ENCODE data around the gene CA10.

Gene CA10

DNA sequence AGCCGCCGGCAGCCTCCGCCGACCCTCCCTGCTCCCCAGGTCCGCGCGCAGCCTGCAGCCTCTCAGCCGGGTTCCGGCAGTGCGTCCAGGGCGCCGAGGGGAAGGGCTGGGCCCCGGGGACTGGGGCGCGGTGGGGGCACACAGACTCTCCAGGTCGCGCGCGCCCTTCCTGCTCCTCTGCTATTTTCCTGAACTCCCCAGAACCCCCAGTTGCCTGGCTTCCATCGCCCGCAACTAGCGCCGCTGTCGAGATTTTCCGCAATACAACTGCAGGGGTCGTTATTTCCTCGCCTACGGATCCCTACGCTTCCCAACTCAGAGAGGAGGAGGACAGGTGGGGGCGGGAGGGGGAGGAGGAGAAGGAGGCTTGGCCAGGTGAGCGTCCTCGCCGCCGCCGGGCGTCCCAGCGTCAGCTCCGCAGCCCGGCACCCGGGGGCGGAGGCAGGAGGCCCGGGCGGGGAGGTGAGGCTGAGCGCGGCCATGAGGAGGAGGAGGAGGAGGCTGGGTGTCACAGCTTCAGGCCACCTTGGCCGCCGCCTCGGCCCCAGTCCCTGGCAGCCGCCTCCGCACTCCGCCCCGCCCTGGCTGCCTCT, at the start of gene CA10:
TSS of gene CA10 (minus strand) at position 265 of the 593 bp plus-strand sequence.
- peak; percentile 47 for DNase-seq

DNA sequence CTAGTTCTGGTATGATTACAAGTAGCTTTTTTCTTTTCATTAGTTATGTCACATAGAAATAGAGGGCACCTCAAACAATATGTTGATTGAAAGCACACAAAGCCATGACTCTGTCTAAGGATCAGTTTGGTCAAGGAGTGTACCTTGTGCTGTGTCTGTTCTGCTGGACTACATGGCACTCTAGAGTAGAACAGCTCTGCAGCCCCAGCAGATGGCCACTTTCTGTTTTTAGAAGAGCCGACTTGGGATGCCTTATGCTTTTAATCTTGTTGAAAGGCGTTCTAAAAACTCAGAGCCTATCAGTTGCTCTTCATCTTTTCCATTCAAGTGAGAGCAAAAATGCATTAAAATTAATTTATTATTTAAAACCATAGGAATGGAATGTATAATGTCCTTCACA, 49.3 kb upstream of the CA10 start:
- no peak for DNase-seq

DNA sequence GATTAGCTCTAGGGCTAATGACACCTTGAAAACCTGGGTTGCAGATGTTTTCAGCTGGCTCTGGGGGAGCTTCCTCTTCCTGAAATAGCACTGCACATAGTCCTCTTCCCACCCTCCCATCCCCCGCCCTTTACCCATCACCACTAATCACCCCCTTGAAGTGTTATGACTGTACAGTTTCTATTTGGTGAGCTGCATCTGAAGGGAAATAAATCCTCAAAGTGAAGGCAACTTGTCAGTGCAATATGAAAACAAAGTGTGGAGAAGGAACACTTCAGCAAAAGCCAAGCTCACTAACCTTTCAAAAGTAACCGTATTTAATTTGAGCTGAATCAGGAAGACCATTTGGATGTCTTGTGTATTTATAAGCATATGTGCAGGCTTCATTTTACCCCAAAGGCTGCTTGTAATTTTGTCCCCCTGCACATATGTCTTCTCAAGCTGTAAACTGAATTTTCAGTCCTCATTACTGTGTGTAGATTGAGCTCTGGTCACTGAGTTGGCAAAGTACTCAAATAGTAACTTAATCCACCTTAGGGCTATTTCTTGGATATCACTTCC, 44.1 kb upstream of the CA10 start:
- no peak for DNase-seq

DNA sequence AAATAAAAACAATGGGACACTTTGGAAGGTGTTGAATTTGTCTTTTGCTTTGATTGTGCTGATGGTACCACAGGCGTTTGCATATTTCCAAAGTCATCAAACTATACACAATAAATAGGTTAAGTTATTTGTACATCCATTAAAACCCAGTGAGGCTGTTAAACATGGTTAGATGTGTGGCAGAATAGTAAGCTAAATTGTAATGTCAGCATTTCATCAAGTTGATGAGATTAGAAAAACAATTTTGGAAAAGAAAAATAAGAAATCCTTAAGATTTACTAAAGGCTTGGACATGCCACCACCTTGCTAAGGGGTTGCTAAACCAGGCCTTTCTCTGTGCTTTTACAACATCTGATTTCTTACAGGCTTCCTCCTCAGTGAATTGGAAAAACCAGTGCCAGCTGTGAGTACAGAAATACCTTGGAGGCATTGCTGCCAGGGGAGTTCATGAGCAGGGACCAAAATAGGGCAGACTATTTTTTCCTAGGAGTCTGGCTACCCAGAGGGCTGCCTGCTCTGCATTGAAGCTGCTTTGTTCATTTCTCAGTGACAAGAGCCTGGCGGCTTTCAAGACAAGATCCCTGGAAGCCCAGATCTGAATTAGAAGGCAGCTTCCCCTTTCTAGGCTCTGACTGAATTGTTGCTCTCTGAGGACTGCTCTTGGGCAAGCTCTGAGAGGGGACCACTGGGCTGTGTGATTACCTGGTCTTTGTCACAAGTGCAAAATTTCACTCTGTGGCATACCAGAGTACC, 43.4 kb upstream of the CA10 start:
- DNase-seq, result no peak

DNA sequence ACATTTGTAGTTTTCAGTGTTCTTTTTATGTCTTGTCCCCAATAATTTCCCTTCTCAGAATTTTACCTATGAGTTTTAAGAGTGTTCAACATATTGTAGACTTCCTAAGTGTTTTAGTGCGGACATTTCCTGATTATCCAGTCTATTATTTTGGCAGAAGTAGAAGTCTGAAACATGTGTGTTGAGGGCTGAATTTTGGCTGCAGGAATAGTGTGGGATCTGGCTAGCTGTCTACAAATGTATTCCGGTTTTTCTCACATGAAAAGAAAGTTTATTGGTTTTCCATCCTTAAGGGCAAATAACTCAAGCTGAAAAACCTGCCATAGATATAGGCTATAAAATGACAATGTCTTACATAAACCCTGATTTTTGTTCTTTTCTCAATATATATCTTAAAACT, 33.0 kb upstream of the CA10 start:
- no peak for DNase-seq

DNA sequence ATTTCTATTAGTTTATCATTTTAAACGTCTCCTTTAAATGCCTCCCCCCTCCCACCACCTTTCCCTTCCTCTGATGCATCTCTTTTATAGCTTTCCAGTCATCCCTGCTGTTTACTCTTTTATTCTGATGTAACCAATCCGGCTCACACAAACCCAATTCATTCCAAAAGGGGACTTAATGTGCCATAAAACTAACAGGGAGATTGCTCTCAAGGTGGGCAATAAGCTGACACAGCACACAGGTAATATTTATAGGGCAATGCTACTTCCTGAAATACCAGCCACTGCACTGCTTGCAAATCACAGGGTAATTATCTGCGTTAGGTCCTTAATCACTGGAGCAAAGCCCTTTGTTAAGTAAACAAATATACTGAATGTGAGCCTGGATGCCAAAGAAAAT, 23.3 kb upstream of the CA10 start:
- DNase-seq, result peak; percentile 1

DNA sequence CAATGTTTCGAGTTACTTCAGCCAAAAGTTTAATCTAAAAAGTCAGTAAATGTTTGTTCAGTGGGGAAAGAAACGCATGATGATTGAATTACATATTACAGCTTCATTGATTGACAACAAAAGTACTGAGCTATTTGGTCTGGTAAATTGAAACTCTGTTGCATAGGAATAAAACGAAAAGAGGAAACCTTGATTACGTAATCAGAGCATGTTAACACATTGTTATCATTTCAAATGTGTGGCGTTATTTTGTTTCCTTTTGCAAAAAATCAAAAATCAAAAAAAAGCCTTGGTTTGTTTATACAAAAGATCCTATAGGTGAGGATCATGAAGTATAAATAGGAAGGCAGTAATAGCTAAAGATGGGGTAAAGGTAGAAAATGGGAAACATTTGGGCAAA, 19.5 kb upstream of the CA10 start:
- no peak for DNase-seq

DNA sequence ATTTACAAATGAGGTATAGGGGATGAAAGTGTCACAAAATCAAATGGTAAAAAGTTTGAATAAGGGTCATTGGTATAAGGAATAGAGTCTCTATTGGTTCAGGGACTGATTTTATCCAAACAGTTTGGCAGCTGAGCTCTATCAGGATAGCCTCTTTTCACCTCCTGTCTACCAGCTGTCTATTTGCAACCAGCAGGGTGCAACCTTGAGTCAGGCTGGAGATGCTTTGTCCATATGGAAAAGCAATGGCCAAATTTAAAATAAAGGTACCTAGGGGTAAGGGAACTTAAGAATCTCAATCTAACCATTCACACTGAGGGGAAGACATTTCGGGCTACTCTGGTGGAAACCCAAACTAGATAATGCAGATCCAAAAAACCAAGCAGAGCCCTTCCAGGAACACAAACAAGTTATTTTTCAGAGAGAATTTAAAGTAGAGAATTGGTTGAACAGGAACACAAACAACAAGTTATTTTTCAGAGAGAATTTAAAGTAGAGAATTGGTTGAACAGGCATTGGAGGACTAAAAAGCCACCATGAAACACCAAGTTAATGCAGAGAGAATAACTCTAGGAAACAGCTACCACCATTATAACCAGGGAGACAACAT, 12.6 kb upstream of the CA10 start:
- peak; percentile 2 for DNase-seq

DNA sequence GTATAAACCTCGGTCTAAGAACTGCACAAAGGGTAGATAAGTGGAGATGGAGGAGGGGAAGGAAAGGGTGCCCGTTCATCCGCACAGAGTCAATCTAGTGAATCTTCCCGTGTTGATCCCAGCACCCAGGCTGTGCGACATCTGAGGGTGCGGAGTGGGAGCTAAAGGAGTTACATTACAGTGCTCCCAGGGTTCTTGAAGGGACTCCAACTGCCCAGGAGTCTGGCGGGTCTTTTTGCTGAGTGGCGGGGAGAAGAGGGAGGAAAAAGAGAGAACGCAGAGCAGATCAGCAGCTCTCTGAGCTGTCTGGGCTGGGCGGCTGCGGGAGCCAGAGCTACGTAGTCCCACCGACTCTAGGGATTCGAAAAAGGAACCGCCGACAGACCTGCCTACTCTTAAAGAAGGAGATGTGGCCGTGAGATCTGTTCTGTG, 1.6 kb upstream of the CA10 start:
- no peak for DNase-seq

DNA sequence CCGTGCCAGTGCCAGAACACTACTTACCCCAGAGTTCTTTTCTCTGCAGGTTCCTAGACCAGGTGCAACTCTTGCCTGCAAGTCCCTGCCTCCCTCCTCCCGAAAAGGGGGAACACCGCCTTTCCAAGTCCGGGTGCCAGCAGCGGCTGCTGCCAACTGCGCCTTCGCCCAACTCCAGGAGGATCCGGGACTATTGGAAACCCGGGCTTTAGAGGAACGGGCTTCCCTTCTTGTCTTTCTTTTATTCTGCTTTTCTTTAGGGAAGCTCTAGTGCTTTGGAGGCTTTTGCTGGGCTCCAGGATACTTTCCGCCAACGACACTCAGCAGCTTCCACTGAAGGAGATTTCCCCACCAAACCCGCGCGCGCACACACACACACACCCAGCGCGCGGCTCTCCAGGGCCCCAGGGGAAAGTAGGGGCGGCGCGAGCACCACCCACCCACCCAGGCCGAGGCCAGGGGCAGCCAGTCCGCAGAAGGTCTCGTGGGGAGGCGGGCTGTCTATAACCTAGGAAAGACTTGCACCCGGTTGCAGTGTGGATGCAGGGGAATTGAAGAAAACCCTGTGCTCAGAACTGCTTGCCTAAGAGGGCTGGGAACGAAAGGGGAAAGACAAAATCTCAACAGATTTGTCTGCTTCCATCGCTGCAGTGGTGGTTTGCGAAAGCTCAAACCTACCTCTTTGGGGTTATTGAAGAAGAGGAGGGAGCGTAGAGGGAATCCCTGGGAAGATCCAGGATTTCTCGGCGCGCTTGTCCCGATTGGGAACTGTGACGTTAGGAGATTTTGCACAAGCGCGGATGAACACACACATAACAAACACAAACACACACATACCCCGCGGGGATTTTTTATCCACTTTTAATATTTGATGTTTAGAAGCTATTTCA, 977 bp upstream of the CA10 start:
- DNase-seq, result no peak

DNA sequence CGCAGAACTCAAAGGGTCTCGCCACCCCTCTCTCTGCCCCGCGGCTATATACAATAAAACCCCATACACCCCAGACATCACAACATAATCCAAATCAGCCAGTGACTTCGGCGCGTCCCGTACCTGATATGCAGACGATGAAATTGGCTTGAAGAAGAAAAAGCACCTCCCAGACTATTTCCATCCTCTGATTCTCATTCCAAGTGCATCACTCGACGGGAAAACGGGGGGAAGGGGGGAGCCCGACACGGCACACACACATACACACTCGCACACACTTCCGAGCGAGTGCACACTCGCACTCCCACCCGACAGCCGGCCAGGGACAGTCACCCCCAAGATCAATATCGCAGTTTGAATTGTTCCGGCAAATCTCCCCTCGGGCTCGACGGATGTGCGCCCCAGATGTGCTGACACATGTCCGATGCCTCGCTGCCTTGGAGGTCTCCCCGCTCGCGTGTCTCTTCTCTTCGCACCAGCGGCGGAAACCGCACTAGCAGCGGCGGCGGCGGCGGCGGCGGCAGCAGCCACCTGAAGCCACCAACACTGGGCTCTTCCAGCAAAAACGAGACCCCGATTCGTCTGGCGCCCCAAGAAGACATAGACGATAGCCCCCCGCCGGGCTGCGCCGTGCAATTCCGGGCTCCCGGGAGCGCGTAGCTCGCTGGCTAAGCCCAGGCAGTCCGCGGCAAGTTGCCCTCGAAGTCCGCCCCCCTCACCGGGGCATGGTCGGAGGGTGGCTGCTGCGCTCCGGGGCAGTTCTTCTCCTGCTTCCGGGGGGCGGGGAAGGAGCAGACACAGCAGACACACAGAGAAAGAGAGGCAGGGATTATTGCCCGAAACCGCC, 688 bp downstream of the CA10 start:
- DNase-seq, result no peak

DNA sequence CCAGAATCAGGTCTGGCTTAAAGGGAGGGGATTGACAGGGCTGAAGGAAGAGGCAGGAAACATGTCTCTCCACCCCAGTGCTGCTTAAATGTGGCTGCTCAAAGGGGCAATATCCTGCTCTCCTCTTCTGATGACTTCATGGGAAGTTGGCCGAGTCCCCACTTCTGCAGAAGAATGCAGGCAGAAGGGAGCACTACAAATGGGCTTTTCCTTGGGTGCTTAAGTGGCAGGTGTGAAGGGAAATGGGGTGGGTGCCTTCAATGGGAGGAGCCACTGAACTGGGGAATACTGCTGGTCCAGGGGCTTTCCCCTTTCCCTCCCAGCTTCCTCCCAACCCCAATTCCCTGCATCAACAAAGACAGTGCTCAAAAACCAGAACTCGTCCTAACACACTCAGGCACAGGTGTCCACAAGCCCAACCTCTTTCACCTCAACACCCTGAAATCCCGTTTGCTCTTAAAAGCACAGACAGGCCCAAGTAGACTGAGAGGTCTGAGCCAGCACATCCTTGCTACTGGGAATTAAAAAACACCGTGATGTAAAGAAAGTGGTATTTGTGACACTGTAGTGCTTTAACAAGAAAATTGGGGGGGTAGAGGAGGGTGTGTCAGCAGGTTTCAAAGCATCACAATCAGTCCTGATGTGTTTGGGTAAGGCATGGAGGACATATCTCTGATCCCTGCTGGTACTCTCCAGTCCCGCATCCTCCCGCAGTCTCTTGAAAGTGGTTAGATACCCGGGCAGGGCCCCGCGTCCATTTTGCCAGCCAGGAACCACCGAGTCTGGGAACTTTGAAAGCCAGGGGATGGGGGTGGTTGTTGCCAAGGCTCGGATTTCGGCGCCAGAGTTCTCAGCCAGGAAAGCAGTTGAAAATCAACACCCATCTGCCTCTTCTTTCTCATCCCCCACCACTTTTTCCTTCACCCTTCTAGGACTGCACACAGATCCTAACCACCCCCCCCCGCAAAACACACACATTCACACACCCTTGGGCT, 1.6 kb downstream of the CA10 start:
- no peak for DNase-seq

DNA sequence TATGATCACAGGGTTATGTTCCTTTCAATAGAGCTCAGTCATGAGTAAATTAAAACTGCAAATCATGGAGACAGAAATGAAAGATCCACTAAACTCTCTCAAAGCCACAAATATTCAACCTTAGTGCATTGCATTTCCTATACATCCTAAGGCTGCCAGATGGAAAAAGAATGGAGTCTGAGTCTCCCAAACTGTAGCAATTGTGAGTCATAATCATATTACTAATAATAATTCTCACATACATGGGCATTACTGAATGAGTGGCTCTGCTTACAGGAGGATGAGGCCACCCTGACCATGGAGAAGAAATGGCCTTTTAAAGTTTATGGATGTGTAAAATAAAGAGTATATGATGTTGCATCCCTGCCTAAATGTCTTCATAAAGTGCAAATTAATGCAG, 3.2 kb downstream of the CA10 start:
- no peak for DNase-seq

DNA sequence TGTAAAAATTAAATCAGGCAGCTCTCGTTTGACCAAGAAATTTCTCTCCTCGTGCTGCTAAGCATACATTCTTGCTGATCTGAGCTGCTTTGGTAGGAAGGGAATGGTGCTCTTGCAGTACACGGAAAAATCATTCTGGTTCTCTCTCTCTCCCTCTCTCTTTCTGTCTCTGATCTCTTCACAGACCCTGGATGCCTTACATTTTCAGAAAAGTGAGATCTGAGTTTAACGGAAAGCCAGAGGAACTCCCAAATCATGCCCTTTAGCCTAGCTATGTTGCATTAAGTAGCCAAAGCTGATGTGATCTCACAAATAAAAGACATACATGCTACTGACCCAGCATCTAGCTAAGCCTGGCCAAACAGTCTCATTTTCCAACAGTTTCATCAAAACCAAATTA, 4.0 kb downstream of the CA10 start:
- no peak for DNase-seq

DNA sequence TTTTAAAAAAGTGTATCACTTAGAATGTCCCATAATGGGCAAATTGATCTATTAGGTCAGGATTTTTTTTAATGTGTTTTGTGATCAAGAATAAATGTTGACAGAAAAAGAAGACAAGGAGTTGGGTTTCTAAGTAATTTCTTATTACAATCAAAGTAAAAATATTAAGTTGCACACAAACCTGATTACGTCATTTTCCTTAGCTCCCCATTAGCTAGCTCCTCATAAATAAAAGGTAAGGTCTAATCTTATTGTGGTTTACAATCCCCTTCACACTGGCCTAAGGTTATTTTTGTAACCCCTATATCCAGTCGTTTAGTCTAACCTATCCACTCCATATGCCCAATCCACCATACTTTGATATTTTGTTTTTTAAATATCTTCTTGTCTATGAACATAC, 7.6 kb downstream of the CA10 start:
- DNase-seq, result no peak

DNA sequence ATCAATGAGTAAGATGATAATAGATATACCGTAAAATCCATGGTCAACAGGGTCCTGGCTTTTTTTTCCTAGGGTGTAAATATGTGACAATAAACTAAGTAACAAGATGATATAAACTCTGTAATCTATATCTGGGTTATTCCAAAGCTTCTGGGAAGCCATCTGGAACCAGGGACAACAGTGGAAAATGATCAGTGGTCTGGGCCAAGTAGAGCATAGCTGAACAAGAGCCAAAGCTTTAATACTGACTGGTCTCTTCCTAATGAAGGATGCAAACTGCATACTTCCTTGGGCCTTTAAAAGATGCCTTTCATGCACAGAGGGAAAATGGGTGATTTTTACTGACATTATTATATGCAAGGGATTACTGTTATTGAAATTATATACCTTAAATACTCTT, 8.9 kb downstream of the CA10 start:
- DNase-seq, result no peak

DNA sequence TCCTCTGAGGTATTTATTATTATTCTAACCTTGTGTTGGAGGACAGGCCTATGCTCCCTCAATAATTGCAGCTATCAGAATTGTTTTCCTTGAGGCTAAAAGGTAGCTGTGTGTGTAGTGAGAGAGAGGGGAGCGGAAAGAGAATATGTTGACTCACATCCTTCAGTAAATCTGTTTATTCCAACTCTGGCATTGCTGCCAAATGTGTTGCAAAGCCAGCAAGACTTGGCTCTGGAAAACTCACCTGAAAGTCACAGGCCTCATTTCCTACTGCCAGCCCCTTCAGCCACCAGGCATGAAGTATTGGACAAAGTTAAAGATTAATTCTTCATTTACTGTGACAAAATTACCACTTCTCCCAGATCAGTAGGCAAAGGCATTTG, 9.6 kb downstream of the CA10 start:
- no peak for DNase-seq

DNA sequence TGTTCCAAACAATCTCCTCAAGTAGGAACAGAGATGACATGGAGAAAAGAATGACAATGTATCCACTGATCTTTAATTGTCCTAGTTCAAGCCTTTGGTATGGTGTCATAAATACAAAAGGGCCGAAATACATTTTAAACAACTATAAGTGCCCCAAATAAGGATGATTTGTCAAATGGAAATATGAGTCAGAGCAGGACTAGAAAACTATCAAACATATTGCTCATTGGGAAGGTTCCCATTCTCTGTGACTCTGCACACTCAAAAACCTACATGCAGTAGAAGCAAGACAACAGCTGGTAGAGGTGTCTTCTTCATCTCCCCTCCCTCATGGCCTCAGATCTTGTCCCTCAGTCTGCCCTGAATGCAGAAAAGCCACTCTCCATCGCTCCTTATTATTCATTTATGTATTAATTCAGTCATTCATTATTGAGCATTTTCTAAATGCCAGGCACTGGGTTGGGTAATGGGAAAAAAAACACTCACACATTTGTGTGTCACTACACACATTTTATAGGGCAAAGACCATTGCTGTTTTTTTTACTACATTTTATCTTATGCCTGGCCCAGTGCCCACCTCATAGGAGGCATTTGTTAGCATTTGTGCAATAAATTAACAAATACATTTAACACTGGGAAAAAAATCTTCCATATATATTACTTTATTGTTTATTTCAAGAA, 10.1 kb downstream of the CA10 start:
- no peak for DNase-seq

DNA sequence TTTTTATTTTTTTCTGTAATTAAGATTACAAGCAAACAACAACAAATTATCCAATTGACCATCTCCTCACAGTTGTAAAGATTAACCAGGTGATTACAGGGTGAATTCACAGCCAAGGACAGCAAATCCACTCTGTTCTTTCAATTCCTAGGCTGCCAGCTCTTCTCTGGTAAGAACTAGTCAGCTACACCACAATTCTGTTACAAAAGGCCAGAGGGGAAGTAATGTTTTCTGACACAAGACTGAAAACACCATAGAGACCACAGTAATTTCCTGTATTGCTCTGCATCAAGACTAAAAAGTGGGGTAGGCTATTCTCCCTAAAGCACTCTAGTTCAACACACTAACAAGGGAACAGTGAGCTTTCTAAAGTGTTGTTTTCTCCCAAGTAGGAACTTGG, 10.6 kb downstream of the CA10 start:
- no peak for DNase-seq

DNA sequence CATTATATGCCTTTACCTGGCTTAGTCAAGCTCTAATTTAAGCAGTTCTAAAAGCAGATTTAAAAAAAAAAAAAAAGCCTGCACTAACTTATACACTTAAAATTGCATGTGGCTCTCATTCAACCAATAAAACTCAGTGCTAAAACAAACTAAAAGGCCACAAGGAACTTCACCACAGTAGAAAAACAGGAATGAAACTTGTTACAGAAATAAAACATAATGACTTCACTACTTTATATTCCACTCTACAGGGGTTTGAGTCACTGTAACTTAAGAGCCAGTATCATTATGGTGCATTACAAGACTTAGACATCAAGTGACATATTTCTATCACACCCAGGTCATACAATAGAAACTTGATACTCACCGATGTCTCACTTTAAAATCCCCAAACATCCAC, 11.1 kb downstream of the CA10 start:
- DNase-seq, result no peak
